ENCODE results near the gene GNL1.
"Not testable (repeated sequence)": the region's sequence is repeated elsewhere in the genome, so short reads cannot be mapped to it uniquely, and the experiment has no call there.

Gene GNL1

DNA sequence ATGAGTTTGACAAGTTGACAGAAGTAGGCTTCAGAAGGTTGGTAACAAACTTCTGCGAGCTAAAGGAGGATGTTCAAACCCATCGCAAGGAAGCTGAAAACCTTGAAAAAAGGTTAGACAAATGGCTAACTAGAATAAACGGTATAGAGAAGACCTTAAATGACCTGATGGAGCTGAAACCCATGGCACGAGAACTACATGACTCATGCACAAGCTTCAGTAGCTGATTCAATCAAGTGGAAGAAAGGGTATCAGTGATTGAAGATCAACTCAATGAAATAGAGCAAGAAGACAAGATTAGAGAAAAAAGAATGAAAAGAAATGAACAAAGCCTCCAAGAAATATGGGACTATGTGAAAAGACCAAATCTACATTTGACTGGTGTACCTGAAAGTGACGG is 34.3 kb downstream of the GNL1 start:
- DNase-seq, result not testable (repeated sequence)

DNA sequence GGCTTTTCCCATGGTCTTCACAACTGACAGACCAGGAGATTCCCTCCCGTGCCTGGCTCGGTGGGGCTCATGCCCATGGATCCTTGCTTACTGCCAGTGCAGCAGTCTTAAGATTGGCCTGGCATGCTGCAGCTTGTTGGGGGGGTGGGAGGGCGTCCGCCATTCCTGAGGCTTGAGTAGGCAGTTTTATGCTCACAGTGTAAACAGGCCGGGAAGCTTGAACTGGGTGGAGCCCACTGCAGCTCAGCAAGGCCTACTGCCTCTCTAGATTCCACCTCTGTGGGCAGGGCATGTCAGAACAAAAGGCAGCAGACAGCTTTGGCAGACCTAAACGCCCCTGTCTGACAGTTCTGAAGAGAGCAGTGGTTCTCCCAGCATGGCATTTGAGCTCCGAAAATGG is 35.2 kb downstream of the GNL1 start:
- not testable (repeated sequence) for DNase-seq

DNA sequence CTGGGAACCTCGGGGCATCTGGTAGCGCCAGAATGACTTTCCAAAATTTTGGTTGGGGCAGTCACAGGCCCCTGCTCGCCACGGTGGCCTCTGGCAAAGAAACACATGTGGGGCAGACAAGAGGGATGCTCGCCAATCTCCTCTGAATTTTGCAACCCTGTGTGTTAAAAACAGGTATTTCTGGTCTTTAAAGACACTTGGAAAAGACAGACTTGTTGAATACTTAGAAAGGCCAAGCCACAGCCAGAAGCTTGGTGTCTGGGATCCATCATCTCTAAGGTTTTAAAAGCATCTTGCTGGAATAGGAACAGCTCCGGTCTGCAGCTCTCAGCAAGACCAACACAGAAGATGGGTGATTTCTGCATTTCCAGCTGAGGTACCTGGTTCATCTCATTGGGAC is 35.8 kb downstream of the GNL1 start:
- no peak for DNase-seq

DNA sequence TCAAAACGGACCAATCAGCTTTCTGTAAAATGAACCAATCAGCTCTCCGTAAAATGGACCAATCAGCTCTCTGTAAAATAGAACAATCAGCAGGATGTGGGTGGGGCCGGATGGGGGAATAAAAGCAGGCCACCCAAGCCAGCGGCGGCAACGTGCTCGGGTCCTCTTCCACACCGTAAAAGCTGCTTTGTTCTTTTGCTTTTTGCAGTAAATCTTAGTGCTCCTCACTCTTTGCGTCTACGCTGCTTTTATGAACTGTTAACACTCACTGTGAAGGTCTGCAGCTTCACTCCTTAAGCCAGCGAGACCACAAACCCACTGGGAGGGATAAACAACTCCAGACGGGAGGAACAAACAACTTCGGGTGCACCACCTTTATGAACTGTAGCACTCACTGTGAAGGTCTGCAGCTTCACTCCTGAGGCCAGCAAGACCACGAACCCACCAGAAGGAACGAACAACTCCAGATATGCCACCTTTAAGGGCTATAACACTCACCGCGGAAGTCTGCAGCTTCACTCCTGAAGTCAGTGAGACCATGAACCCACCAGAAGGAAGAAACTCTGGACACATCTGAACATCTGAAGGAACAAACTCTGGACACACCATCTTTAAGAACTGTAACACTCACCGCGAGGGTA is 37.7 kb downstream of the GNL1 start:
- DNase-seq, result not testable (repeated sequence)

DNA sequence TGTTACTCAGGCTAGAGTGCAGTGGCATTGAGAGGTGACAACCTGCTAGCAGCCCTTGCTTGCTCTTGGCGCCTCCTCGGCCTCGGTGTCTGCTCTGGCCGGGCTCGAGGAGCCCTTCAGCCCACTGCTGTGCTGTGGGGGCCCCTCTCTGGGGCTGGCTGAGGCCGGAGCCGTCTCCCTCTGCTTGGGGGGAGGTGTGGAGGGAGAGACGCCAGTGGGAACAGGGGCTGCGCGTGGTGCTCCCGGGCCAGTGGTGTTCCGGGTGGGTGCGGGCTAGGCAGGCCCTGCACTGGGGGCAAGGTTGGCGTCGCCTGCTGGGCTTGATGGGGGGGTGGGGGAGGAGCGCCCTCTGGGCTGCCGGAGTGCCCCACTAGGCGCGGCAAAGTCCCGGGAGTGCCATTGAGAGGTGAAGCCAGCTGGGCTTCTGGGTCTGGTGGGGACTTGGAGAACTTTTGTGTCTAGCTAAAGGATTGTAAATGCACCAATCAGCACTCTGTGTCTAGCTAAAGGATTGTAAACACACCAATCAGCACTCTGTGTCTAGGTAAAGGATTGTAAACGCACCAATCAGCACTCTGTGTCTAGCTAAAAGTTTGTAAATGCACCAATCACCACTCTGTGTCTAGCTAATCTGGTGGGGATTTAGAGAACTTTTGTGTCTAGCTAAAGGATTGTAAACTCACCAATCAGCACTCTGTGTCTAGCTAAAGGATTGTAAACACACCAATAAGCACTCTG is 38.4 kb downstream of the GNL1 start:
- not testable (repeated sequence) for DNase-seq

DNA sequence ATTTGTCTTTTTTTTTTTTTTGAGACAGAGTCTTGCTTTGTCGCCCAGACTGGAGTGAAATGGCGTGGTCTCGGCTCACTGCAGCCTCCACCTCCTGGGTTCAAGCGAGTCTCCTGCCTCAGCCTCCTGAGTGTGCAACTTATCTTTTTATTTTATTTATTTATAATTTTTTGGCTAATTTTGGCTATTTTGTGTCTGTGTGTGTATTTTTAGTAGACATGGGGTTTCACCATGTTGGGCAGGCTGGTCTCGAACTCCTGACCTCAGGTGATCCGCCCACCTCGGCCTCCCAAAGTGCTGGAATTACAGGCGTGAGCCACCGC is 39.6 kb downstream of the GNL1 start:
- DNase-seq, result not testable (repeated sequence)

DNA sequence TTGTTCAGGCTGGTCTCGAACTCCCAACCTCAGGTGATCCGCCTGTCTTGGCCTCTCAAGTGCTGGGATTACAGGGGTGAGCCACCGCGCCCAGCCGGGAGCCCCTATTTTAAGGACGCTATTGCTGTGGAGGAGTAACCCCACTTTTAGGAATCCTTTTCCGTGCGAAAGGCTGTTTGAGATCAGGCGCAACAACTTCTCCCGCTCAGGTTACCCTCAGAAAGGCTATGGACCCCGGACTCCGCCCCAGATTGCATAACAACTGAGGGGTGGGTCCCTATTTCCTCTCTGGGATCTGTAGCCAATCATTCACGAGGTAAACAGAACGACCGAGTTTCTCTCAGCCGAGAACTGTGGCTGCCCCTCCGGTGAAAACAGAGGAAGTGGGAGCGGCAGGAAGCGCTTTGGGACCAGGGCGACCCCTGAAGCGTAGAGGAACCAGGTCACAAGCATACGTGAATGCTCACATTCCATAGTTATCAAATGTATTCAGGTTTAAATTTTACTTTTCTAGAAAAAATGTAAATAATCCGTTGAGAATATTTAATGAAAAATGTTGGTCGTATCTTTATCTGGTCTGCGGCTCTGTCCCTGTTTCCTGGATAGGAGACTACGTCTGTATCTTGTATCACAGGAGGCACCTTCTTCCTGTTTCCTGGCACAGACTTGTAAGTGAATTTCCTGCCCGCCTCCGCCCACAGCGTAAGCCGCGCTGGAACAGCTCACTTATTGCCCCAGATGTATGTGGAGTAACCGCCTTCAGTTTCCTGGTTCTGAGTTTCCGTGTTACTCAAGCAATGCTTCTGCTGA is 40.1 kb downstream of the GNL1 start:
- DNase-seq, result peak; percentile 88

DNA sequence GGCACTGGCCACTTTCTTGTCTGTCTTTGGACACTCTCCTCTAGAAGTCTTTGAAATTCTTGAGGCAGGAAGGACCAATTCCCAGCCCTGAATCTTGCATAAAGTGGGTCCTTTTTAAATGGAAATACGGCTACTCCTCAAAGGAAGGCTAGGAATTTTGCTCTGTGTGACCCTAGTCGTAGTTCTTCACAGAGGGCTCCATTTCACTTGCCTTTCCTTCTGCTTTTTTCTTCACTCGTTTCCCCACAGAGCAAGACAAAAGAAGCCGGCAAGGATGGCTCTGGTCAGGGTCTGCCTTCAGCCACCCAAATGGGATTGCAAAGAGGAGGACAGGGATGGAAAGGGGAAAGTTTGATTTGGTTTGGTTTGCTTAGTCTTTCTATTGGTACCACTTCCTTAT is 41.2 kb downstream of the GNL1 start:
- no peak for DNase-seq

DNA sequence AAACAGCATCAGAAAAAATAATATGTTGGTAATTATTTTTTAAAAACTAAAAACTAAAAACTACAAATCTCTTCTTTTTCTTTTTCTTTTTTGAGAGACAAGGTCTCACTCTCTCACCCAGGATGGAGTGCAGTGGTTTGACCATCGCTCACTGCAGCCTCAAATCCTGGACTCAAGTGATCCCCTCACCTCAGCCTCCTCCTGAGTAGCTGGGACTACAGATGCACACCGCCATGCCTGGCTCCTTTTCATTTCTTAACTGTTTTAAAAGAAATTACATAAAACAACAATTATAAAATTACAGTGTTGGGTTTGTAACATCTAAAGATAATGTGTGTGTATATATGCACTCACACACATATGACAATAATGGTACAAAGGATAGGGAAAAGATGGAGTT is 42.8 kb downstream of the GNL1 start:
- DNase-seq, result no peak

DNA sequence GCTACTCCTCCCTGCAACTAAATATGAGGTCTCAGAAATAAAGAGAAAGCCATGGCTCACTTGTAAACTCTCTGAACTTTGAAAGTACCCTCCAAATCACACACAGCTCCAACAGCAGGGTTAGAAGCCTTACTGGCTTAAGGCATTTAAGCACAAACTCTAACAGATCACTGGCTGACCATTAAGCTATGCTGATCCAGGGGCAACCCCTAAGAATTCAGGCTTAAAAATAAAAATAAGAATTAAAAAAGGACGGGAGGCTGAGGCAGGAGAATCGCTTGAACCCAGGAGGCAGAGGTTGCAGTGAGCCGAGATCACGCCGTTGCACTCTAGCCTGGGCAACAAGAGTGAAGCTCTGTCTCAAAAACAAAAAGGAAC is 45.1 kb downstream of the GNL1 start:
- DNase-seq, result no peak

DNA sequence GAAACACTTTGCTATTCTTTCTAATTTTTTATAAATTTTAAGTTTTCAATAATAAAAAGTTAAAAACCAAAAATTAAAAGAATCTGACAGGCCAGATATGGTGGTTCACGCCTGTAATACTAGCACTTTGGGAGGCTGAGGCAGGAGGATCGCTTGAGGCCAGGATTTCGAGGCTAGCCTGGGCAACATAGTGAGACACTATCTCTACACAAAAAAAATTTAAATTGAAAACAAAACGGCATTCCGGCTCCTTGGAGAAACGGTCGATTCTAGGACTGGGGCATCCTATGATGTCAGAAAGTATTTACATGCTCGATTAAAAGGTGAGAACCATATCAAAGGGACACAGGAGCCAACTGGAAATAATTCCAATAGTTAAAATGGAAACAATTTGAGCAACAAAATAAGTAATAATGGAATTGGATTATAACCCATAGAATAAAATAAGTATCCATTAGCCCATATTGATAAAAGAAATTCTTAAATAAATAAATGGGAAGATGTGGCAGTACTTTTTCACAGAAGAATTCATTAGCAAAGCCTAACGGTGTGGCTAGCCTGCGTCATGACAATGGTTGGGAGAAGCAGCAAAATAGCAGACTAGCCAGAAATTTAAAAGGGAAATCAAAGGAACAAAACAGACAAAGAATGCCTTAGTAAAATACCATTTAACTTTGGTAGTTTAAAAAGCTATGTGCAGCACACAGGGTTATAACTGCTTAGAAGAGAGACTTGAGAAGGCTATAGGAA is 45.7 kb downstream of the GNL1 start:
- DNase-seq, result no peak

DNA sequence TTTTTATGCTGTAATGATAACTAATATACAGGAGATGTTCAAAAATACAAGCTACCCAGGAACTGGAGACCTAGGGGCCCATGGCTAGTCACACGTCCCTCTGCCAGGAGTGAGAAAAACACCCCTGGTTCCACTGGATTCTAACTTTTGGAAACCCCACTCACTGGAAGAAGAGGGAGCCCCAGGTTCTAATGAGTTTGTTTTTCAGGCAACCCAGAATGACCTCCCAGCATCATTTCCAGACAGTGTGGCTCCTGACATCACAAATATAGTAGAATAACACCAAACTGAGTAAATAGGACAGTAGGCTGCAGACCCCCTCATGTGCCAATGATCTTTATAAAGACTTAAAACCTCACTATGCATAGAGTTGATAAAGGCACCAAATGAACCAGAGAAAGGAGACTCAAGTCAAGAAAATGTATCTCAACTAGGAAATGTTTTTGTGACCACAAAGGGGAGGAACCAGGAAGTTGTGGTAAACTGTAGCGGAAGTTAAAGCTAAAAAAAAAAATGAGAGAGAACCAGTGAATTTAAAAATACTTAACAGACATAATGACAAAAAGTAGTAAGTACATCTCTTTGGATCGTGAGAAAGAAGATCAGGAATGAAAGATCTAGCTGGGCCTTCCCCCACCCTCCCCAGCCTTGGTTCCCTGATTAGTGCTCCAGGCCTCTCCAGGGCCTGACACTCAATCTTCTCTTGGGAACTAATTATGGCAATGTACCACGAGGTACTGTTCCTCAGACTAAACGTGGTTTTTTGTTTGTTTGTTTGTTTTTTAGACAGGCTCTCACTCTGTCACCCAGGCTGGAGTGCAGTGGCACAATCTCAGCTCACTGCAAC is 47.2 kb downstream of the GNL1 start:
- no peak for DNase-seq

DNA sequence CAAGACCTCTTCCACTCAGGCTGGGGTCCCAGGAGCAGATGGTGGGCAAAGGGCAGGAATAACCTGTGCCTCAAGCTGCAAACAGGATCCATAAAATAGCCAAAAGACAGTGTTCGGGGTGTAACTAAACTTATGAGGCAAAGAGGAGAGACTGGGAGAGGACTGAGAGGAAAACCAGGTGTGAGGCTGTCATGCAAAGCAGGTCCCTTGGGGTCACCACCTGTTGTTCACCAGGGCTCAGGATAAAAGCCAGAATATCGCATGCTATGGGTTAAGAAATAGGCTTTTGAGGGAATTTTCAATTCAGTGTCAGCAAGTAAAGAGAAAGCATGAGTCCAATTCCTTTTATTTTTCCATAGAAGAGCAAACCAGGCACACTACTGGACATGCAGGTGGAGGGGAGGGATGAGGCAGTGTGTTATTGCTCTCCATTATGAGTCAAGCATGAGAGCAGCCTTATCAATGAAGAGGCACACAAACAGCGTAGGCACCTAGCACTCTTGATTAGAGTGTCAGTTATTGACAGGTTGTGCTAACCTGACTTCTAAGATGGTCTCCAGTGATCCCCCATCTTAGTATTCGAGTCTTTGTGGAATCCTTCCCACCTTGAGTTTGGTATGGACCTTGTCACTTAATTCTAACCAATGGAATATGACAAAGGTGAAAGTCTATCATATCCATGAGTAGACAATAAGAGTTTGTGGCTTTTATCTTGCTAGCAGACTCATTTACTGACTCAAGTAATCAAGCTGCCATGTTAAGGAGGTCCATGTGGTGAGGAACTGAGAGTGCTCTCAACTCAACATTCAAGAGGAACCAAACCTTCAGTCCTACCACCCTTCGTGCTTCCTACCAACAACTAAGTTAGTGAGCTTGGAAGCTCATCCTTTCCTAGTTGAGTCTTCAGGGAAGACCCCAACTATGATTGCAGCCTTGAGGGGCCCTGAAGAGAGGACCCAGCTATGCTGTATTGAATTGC is 48.2 kb downstream of the GNL1 start:
- DNase-seq, result no peak

DNA sequence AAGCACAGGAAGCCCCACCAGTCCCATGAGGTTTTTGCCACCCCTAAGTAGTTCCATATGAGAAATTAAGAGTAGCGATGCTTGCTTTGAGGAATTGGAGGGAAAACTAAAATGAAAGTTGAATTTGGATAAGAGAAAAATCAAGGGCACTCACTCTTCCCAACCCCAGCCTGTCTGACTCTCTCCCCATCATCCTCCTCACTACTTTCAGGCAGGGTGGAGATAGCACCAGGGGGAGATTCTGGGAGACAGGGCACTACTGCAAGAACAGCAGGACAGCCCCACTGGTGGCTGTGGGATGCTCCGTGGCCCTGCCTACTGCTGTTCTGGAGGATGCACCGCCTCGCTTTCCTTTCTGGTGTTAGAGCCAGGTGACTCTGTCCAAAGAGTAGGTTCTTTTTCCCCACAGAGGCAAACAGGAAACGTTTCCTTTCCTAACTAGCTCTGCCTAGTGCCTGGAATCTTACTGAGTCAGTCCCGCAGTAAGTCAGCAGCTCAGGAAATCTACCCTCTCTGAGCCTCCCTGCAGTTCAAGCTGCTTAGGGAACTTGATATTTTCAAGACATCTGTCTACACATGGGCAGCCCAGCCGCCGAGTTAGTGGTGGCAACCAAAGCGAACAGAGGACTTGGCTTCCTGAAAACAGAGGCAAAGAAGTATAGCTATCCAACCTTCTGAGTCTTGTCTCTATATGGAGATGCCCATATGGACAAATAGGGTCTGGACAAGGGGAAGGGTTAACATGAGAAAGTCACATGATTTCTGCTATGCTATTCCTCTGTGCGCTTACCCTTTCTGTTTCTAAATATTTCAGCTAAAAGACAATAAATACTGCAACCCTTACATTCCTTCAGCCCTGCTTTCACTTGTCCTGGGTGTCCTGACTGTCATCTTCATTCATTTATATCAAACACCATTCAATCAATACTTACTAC is 55.6 kb downstream of the GNL1 start:
- DNase-seq, result no peak

DNA sequence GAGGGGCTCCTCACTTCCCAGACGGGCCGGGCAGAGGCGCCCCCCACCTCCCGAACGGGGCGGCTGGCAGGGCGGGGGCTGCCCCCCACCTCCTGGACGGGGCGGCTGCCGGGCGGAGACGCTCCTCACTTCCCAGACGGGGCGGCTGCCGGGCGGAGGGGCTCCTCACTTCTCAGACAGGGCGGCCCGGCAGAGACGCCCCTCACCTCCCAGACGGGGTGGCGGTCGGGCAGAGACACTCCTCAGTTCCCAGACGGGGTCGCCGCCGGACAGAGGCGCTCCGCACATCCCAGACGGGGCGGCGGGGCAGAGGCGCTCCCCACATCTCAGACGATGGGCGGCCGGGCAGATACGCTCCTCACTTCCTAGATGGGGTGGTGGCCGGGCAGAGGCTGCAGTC is 57.6 kb downstream of the GNL1 start:
- DNase-seq, result not testable (repeated sequence)

DNA sequence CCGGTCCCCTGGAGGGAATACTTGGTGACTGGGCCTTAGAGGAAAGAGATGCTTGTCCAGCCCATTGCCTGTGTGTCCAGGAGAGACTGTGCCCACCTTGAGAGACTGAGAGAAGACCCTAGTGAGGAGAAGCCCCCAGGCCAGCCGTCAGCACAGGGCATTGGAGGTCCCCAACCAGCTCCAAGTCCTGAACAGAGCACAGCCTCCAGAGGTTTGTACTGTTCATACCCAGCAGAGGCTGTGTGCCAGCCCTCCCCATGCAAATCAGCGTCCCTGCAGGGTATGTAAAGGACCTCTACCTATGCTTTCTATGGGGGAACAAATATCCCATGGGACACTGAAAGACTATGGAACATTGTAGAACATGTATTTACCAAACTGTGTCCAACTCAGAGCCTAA is 58.6 kb downstream of the GNL1 start:
- no peak for DNase-seq

DNA sequence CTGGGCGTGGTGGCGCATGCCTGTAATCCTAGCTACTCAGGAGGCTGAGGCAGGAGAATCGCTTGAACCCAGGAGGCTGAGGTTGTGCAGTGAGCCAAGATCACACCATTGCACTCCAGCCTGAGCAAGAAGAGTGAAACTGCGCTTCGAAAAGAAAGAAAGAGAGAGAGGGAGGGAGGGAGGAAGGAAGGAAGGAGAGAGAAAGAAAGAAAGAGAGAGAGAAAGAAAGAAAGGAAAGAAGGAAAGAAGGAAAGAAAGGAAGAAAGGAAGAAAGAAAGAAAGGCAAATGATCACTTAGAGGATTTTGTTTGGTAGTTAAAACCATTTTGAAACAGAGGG is 59.1 kb downstream of the GNL1 start:
- DNase-seq, result not testable (repeated sequence)

DNA sequence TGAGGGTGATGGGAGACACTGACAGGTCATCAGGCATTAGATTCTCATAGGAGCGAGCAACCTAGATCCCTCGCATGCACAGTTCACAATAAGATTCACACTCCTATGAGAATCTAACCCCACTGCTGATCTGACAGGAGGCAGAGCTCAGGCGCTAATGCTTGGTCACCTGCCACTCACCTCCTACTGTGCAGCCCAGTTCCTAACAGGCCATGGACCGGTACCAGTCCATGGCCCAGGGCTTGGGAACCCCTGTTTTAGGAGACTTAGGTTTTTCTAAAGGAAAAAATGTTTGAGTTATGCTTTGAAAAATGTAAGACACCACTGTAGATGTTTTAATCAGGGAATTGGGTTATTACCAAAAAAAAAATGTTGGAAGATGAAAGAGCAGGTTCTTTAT is 60.3 kb downstream of the GNL1 start:
- DNase-seq, result no peak

DNA sequence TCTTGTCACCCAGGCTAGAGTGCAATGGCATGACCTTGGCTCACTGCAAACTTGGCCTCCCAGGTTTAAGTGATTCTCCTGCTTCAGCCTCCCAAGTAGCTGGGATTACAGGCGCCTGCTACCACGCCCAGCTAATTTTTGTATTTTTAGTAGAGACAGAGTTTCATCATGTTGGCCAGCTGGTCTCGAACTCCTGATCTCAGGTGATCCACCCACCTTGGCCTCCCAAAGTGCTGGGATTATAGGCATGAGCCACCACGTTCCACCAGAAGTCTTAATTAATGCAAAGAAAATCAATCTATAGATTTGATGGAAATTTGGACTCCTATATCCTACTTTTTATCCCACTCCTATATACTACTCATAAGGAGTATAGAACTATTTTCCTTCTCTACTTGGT is 61.2 kb downstream of the GNL1 start:
- not testable (repeated sequence) for DNase-seq

DNA sequence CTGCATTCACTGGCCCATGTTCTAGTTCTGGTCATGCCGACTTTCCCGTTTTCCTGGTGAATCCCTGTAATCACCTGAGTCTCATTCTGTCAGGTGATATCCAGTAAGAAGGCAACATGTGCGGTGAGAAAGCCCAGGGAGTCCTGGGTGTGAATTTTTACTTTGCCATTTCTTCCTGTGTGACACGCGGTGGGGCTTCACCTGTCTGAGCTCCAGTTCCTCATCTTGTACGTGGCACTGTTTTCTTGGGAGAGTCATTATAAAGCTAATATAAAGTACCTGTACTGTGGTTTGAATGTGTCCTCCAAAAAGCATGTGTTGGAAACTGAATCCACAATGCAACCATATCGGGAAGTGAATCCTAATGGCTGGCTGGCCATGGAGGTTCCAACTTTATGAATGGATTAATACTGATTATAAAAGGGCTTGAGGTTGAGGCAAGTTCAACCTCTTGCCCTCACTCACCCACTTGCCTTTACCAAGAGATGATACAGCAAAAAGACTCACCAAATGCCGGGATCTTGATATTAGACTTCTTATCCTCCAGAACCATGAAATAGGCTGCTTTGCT is 61.9 kb downstream of the GNL1 start:
- no peak for DNase-seq

Measured in left hindlimb (tissue), 1 donor.